AG09319 (cell line): Measurements from ENCODE around the gene TMEM178A.

ENCODE experiments used
- DNase-seq: peaks from one replicate; pipeline ENCODE4 v3.0.0-alpha.2; 2010; ENCODE audit warnings: low read depth; ENCODE audit errors: extremely low read depth
- TF ChIP-seq, protein P1 (sequence below): IDR thresholded peaks from 2 replicates; pipeline ENCODE4 v1.5.1; 2011; ENCODE audit warnings: low read depth, mild to moderate bottlenecking, inconsistent platforms, low read length, moderate library complexity

TMEM178A gene

DNA sequence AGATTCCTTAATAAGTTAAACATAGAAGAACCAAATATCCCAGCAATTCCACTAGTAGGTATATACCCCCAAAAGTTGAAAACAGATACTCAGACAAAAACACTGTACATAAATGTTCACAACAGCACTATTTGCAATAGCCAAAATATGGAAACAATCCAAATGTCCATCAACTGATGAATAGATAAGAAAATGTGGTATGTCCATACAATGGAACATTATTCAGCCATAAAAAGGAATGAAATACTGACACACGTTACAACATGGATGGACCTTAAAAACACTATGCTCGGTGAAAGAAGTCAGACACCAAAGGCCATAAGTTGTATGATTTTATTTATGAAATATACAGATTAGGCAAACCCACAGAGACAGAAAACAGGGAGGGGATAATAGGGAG lies 12.5 kb downstream of the TMEM178A start:
- DNase-seq, result no peak
- TF ChIP-seq, protein P1, sequence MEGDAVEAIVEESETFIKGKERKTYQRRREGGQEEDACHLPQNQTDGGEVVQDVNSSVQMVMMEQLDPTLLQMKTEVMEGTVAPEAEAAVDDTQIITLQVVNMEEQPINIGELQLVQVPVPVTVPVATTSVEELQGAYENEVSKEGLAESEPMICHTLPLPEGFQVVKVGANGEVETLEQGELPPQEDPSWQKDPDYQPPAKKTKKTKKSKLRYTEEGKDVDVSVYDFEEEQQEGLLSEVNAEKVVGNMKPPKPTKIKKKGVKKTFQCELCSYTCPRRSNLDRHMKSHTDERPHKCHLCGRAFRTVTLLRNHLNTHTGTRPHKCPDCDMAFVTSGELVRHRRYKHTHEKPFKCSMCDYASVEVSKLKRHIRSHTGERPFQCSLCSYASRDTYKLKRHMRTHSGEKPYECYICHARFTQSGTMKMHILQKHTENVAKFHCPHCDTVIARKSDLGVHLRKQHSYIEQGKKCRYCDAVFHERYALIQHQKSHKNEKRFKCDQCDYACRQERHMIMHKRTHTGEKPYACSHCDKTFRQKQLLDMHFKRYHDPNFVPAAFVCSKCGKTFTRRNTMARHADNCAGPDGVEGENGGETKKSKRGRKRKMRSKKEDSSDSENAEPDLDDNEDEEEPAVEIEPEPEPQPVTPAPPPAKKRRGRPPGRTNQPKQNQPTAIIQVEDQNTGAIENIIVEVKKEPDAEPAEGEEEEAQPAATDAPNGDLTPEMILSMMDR, result no peak

DNA sequence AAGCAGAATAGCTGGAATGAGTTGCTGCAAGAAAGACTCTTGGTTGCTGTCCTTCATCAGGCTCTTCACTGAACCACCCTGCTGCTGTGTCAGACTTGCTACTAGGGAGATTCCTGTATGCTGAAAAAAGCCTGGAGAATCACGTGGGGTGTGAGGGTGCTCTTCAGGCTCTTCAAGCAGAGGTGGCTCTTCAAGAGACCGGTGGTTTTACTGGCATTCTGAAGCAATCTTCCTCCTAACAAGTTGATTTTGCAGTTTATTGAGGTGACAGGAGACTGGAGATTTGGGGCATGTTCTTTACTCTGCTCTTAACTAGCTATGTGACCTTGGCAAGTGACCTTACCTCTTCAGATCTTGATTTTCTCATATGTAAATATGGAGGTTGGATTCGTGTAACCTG lies 14.1 kb downstream of the TMEM178A start:
- DNase-seq, result no peak
- TF ChIP-seq, protein P1, result no peak

- no peak for DNase-seq
- TF ChIP-seq, protein P1, result no peak
Observed at GRCh38 chr2:39682066-39682692, 16.5 kb downstream of the TMEM178A start.

DNA sequence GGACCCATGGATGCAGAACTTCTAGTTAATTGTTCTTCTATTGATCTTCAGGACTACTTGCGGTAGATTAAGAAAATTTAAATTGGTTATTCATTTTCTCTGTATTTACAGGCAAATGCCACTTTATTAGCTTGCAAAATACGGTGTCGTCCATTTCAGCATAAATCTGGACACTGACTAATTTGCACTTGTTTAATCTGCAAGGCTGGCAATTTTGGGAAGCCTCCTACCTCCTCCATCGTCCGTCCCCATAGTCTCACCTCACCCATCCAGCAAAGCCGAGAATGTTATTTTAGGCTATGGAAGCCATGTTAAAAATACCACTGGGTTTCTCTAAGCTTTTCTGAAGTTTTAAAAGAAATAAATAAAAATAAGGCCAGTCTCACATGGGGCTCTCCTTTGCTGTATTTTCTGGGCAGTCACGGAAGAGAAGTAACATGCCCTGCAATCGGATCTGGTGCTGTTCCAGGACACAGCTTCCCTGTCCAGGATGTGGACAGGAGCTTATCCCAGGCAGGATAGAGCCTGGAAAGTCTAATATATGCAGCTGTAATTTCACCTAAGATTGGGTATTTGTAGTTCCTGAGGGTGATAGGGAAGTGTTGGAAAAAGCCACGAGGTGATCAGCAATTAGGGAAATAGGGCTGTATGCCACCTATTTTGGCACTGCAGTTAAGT lies 17.4 kb downstream of the TMEM178A start:
- no peak for DNase-seq
- TF ChIP-seq, protein P1, result no peak

DNA sequence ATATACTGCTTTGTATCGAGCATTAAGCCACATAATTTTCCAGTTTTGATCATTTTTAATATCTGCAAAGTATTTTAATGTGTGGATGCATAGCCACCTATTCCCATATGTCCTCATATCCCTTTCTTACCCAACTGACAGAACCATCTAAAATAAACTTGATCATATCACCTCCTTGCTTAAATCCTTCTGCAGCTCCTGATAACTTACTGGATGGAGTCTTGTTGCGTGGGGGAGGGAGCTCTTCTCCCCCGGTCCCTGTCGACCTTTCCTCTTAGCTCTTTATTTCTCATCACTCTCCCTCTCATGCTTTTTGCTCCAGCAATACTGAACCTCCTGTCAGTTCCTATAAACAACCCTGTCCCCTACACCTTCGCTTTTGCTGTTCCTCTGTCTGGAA lies 18.7 kb downstream of the TMEM178A start:
- DNase-seq, result no peak
- TF ChIP-seq, protein P1, result no peak

- TF ChIP-seq, protein P1, result no peak
- DNase-seq, result no peak
Observed at GRCh38 chr2:39685126-39685525, 19.4 kb downstream of the TMEM178A start.

- TF ChIP-seq, protein P1, result no peak
- DNase-seq, result no peak
Observed at GRCh38 chr2:39686456-39686855, 20.7 kb downstream of the TMEM178A start.
